Thyroid gland (tissue), 4 donors: ENCODE results near the gene GJB3.

Source experiments
- POLR2A ChIP-seq, 2 donors: fragments of 450-650 bp; IDR thresholded peaks; one replicate each; pipeline ENCODE4 v1.6.1; 2017; ENCODE audit warnings: antibody characterized with exemption in 2 of 2, mild to moderate bottlenecking in 2 of 2, moderate library complexity in 1 of 2
- TF ChIP-seq, protein P1 (sequence below), 6 experiments: fragments of 200-600 bp in 3 of 6; fragments of 450-650 bp in 3 of 6; sonication (generic) in 3 of 6; IDR thresholded peaks; one replicate each; pipeline ENCODE4 v1.5.1; 2016 to 2019; ENCODE audit warnings: antibody characterized with exemption in 6 of 6, mild to moderate bottlenecking in 2 of 6, inconsistent platforms in 1 of 6, moderate library complexity in 1 of 6

DNA sequence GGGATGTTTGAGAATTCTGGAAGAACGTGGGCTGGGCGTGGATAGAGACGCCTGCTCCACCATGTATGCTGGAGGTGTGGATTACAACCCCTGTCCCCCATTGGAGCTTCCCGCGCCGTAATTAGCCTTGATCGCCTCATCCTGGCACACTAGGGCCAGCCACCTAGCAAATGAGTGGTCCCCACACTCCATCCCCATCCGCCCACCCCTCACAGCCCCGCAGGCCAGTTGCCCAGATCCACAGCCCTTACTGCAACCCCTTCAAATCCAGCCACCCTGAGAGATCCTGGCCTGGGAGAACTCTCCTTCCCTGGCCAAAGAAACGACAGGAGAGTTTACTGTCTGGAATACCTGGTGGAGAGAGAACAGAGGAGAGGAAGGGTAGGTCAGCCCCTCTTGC lies 11.4 kb downstream of the GJB3 start:
- TF ChIP-seq, protein P1, sequence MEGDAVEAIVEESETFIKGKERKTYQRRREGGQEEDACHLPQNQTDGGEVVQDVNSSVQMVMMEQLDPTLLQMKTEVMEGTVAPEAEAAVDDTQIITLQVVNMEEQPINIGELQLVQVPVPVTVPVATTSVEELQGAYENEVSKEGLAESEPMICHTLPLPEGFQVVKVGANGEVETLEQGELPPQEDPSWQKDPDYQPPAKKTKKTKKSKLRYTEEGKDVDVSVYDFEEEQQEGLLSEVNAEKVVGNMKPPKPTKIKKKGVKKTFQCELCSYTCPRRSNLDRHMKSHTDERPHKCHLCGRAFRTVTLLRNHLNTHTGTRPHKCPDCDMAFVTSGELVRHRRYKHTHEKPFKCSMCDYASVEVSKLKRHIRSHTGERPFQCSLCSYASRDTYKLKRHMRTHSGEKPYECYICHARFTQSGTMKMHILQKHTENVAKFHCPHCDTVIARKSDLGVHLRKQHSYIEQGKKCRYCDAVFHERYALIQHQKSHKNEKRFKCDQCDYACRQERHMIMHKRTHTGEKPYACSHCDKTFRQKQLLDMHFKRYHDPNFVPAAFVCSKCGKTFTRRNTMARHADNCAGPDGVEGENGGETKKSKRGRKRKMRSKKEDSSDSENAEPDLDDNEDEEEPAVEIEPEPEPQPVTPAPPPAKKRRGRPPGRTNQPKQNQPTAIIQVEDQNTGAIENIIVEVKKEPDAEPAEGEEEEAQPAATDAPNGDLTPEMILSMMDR (IDR thresholded peaks at IDR 0.05), result no peak
- TF ChIP-seq POLR2A (IDR thresholded peaks at IDR 0.05), result no peak
